Upper lobe of right lung (tissue), 1 donor: Measurements from ENCODE around the gene BDP1. TPM values are rescaled to one million over a fixed set of nuclear protein-coding genes. Genes with fewer than 3 reads are reported as not detected.
"Not testable (repeated sequence)": the region's sequence is repeated elsewhere in the genome, so short reads cannot be mapped to it uniquely, and the experiment has no call there.

Experiments used
- ATAC-seq: fragments of 200-7000 bp; cut with Tn5 transposase; one replicate; pipeline ENCODE4 v1.9.1; 2020; ENCODE audit warnings: mild to moderate bottlenecking, moderate library complexity
- DNase-seq: peaks from one replicate; pipeline ENCODE4 v3.0.0-alpha.2; 2020
- H3K27ac ChIP-seq: fragments of 200-600 bp; one replicate; pipeline ENCODE4 v1.8.0; 2022
- H3K27me3 ChIP-seq: fragments of 200-600 bp; one replicate; pipeline ENCODE4 v1.8.0; 2022; ENCODE audit warnings: mild to moderate bottlenecking
- H3K36me3 ChIP-seq: fragments of 200-600 bp; one replicate; pipeline ENCODE4 v1.8.0; 2022
- H3K4me1 ChIP-seq: fragments of 200-600 bp; one replicate; pipeline ENCODE4 v1.8.0; 2022
- H3K4me3 ChIP-seq: fragments of 200-600 bp; one replicate; pipeline ENCODE4 v1.8.0; 2022; ENCODE audit warnings: mild to moderate bottlenecking
- H3K9me3 ChIP-seq: fragments of 200-600 bp; one replicate; pipeline ENCODE4 v1.8.0; 2022
- CTCF ChIP-seq: fragments of 200-600 bp; IDR thresholded peaks from one replicate; pipeline ENCODE4 v1.8.0; 2022; ENCODE audit warnings: antibody characterized with exemption
- intact Hi-C: fragments of 100-400 bp; cut with DNase I; formaldehyde crosslinking; loops from one replicate; pipeline ENCODE4 v1.11.0; 2022
- total RNA-seq: library from RNA; stranded (reverse); fragmentation: NEBNext Ultra II Directional; extraction: Animal tissue kit (Norgen Biotek cat#: 25700); gene quantifications from one replicate; pipeline ENCODE4 v1.2.1, GENCODE V29; 2021
- donor health status: DM: no; HTN: yes; CAD: no; lungs with severe emphysema.

The BDP1 gene
- total RNA-seq, 1 donor from 2014 or later, result 28.2 TPM

- no peak overlapping the region for H3K4me3 ChIP-seq
- ATAC-seq, result peak; percentile 88
- intact Hi-C loops, result no loop called here
- no peak for TF ChIP-seq CTCF
- H3K4me1 ChIP-seq, result no peaks in the 10 kb centered on the region
- H3K36me3 ChIP-seq, result no peaks in the 10 kb centered on the region
- no peak for DNase-seq
- no peaks in the 10 kb centered on the region for H3K9me3 ChIP-seq
- H3K27ac ChIP-seq, result no peak overlapping the region
- H3K27me3 ChIP-seq, result no peaks in the 10 kb centered on the region
Measured at GRCh38 chr5:71573591-71573990, 118.1 kb downstream of the BDP1 start.

GRCh38 chr5:71575588-71575987, 120.1 kb downstream of the BDP1 start:
- intact Hi-C loops, result not testable (repeated sequence)

GRCh38 chr5:71576241-71576640, 120.8 kb downstream of the BDP1 start:
- Histone ChIP-seq H3K4me1 (no peaks in the 10 kb centered on the region), H3K27ac (no peak overlapping the region), H3K4me3 (no peak overlapping the region), H3K9me3 (no peaks in the 10 kb centered on the region), H3K36me3 (no peaks in the 10 kb centered on the region), H3K27me3 (no peaks in the 10 kb centered on the region)
- no peak for TF ChIP-seq CTCF
- no peak for ATAC-seq
- DNase-seq, result no peak
- intact Hi-C loops, result no loop called here

More at GRCh38 chr5:71575588-71575987, 120.1 kb downstream of the BDP1 start:
- not testable (repeated sequence) for H3K4me1 ChIP-seq, DNase-seq, H3K27me3 ChIP-seq, ATAC-seq, H3K27ac ChIP-seq, H3K9me3 ChIP-seq, H3K36me3 ChIP-seq, H3K4me3 ChIP-seq

GRCh38 chr5:71577839-71578238, 122.4 kb downstream of the BDP1 start:
- H3K9me3 ChIP-seq, intact Hi-C loops, DNase-seq, H3K36me3 ChIP-seq, H3K27me3 ChIP-seq, H3K27ac ChIP-seq, H3K4me3 ChIP-seq, H3K4me1 ChIP-seq, ATAC-seq: not testable (repeated sequence)

GRCh38 chr5:71582945-71583584, 127.6 kb downstream of the BDP1 start:
- intact Hi-C loops, result no loop called here
- Histone ChIP-seq H3K4me1 (peaks cover 8% of the 10 kb centered on the region), H3K9me3 (no peaks in the 10 kb centered on the region), H3K27me3 (no peaks in the 10 kb centered on the region), H3K36me3 (no peaks in the 10 kb centered on the region), H3K4me3 (no peak overlapping the region), H3K27ac (no peak overlapping the region)
- no peak for ATAC-seq
- TF ChIP-seq CTCF, result no peak
- no peak for DNase-seq

GRCh38 chr5:71586052-71586940, 130.8 kb downstream of the BDP1 start:
- H3K4me3 ChIP-seq, result peak overlapping the region; percentile 69
- peaks cover 15% of the 10 kb centered on the region for H3K4me1 ChIP-seq
- H3K9me3 ChIP-seq, result no peaks in the 10 kb centered on the region
- no peaks in the 10 kb centered on the region for H3K36me3 ChIP-seq
- no peak for TF ChIP-seq CTCF
- peak overlapping the region; percentile 88 for H3K27ac ChIP-seq
- H3K27me3 ChIP-seq, result no peaks in the 10 kb centered on the region
- intact Hi-C loops, result no loop called here
- DNase-seq (no peak), ATAC-seq (no peak)
